Nephron (organoid): ENCODE measurements around the gene SMYD3.

Experiments
- H3K27ac Mint-ChIP-seq, 3 experiments: 2 replicates each; pipeline ENCODE4 v1.8.0; 2020; ENCODE audit warnings: mixed read lengths in 3 of 3, mild to moderate bottlenecking in 2 of 3, moderate library complexity in 1 of 3
- H3K27me3 Mint-ChIP-seq: 2 replicates; pipeline ENCODE4 v1.8.0; 2021; ENCODE audit warnings: low read depth, mild to moderate bottlenecking, moderate library complexity, mixed read lengths
- H3K36me3 Mint-ChIP-seq: 2 replicates; pipeline ENCODE4 v1.8.0; 2020; ENCODE audit warnings: low read depth, mixed read lengths
- H3K4me1 Mint-ChIP-seq: 2 replicates; pipeline ENCODE4 v1.8.0; 2020; ENCODE audit warnings: mixed read lengths
- H3K4me3 Mint-ChIP-seq, 3 experiments: 2 replicates each; pipeline ENCODE4 v1.8.0; 2020; ENCODE audit warnings: mild to moderate bottlenecking in 3 of 3, mixed read lengths in 3 of 3, moderate library complexity in 2 of 3
- H3K9me3 Mint-ChIP-seq: 2 replicates; pipeline ENCODE4 v1.8.0; 2020; ENCODE audit warnings: mixed read lengths
- CTCF ChIP-seq, 3 experiments: fragments of 200-600 bp; sonication (generic); IDR thresholded peaks; one replicate each; pipeline ENCODE4 v1.5.0; 2021; ENCODE audit warnings: antibody characterized with exemption in 3 of 3; ENCODE audit not compliant: unreplicated experiment in 3 of 3

SMYD3 gene

DNA sequence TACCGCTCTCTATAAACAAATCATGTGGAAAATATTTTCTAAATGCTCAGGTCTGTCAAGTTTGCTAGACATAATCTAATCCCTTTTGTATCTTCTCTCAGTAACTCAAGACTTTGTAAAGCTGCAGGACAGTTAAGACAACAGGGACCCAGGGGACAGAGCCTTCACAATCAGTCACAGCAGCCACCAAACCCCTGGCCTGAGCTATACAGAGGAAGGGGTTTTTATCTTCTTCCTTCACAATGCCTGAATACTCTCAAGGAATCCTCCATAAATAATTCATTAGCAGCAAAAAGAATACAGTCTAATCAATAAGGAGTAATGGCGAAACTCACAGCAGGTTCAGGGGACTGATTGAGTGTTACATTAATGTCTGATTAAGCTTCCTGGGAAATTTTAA, 368.3 kb downstream of the SMYD3 start:
- H3K27ac Mint-ChIP-seq, result no peak overlapping the region
- TF ChIP-seq CTCF (IDR thresholded peaks at IDR 0.05; ENCODE audit: unreplicated experiment in 3 of 3), result no peak

GRCh38 chr1:246136477-246136876, 370.6 kb downstream of the SMYD3 start:
- Mint-ChIP-seq H3K27ac (no peak overlapping the region), H3K36me3 (no peaks in the 10 kb centered on the region), H3K9me3 (no peaks in the 10 kb centered on the region), H3K4me1 (no peaks in the 10 kb centered on the region), H3K27me3 (no peaks in the 10 kb centered on the region), H3K4me3 (no peak overlapping the region)
- no peak for TF ChIP-seq CTCF (IDR thresholded peaks at IDR 0.05; ENCODE audit: unreplicated experiment in 3 of 3)

More for the DNA sequence above, 368.3 kb downstream of the SMYD3 start:
- H3K4me3 Mint-ChIP-seq, result no peak overlapping the region
- H3K27me3 Mint-ChIP-seq, result peaks cover 3% of the 10 kb centered on the region
- no peaks in the 10 kb centered on the region for H3K4me1 Mint-ChIP-seq
- no peaks in the 10 kb centered on the region for H3K36me3 Mint-ChIP-seq
- no peaks in the 10 kb centered on the region for H3K9me3 Mint-ChIP-seq

DNA sequence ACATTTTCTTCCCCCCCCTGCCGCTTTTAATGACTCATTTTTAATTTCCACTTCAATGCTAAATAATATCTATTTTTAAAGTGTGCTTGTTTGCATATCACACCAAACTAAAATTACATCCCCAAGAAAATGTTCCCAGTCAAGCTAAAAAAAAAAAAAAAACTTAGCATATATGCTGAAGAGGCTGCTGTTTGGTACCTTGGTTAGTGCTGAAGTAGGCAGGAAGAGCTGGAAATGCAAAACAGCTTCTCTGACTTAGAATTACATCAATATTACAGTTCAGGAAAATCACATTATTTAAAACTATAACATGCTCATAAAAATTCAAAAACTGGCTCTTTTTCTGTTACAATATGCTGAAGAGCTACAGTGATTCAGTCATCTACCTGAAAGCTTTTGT, 372.3 kb downstream of the SMYD3 start:
- Mint-ChIP-seq H3K27me3 (no peaks in the 10 kb centered on the region), H3K4me1 (no peaks in the 10 kb centered on the region), H3K27ac (no peak overlapping the region), H3K4me3 (no peak overlapping the region), H3K9me3 (no peaks in the 10 kb centered on the region), H3K36me3 (no peaks in the 10 kb centered on the region)
- TF ChIP-seq CTCF (IDR thresholded peaks at IDR 0.05; ENCODE audit: unreplicated experiment in 3 of 3), result no peak

GRCh38 chr1:246131095-246131494, 376.0 kb downstream of the SMYD3 start:
- Mint-ChIP-seq H3K27ac (no peak overlapping the region), H3K4me1 (no peaks in the 10 kb centered on the region), H3K36me3 (no peaks in the 10 kb centered on the region), H3K27me3 (no peaks in the 10 kb centered on the region), H3K4me3 (no peak overlapping the region), H3K9me3 (no peaks in the 10 kb centered on the region)
- no peak for TF ChIP-seq CTCF (IDR thresholded peaks at IDR 0.05; ENCODE audit: unreplicated experiment in 3 of 3)

- Mint-ChIP-seq H3K27ac (no peak overlapping the region), H3K9me3 (no peaks in the 10 kb centered on the region), H3K36me3 (no peaks in the 10 kb centered on the region), H3K4me1 (no peaks in the 10 kb centered on the region), H3K27me3 (no peaks in the 10 kb centered on the region), H3K4me3 (no peak overlapping the region)
- TF ChIP-seq CTCF (IDR thresholded peaks at IDR 0.05; ENCODE audit: unreplicated experiment in 3 of 3), result no peak
These were observed 378.5 kb downstream of the SMYD3 start for GRCh38 chr1:246128494-246129069.

DNA sequence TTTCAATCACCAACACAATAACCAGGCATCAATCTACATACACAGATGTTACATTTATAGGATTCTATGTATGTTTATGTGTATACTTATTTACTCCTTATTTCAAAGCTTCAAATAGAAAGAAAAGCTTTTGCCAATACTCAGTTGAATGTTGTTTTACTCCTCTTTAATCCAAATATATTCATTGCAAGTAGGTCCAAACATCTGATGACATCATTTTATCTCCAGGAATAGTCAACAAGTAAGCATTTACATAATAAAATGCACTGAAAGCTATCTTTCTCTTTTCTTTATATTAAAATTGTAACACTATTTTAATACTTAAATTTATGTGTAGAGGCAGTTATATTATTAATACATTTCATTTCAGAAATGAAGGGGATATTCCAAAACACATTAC, 380.5 kb downstream of the SMYD3 start:
- H3K27me3 Mint-ChIP-seq, result no peaks in the 10 kb centered on the region
- no peaks in the 10 kb centered on the region for H3K9me3 Mint-ChIP-seq
- H3K36me3 Mint-ChIP-seq, result no peaks in the 10 kb centered on the region
- H3K4me3 Mint-ChIP-seq, result no peak overlapping the region
- no peak overlapping the region for H3K27ac Mint-ChIP-seq
- H3K4me1 Mint-ChIP-seq, result no peaks in the 10 kb centered on the region
- TF ChIP-seq CTCF (IDR thresholded peaks at IDR 0.05; ENCODE audit: unreplicated experiment in 3 of 3), result no peak
